HG02571 (cell line): Measurements from ENCODE around the gene KLRC3.
A peak's percentile ranks its signal among the peaks of the same experiment; 100 is the strongest.
"Not testable (repeated sequence)": the region's sequence is repeated elsewhere in the genome, so short reads cannot be mapped to it uniquely, and the experiment has no call there.

Experiments used
- ATAC-seq: cut with Tn5 transposase; IDR thresholded peaks from one replicate; pipeline ENCODE4 v1.9.1; 2021; ENCODE audit warnings: mild to moderate bottlenecking, moderate library complexity; ENCODE audit not compliant: unreplicated experiment

Gene KLRC3

GRCh38 chr12:10369557-10370415 is 50.6 kb downstream of the KLRC3 start:
- no peak for ATAC-seq

GRCh38 chr12:10368206-10369171 is 51.9 kb downstream of the KLRC3 start:
- ATAC-seq, result no peak

GRCh38 chr12:10367714-10368113 is 52.7 kb downstream of the KLRC3 start:
- ATAC-seq, result not testable (repeated sequence)

- no peak for ATAC-seq
Observed at GRCh38 chr12:10366875-10367274, 53.5 kb downstream of the KLRC3 start.

- ATAC-seq, result no peak
Observed at GRCh38 chr12:10365696-10366405, 54.5 kb downstream of the KLRC3 start.

GRCh38 chr12:10364815-10365622 is 55.4 kb downstream of the KLRC3 start:
- peak; percentile 50 for ATAC-seq

- peak; percentile 78 for ATAC-seq
Observed at GRCh38 chr12:10363914-10364814, 56.2 kb downstream of the KLRC3 start.

GRCh38 chr12:10363658-10363913 is 56.8 kb downstream of the KLRC3 start:
- ATAC-seq, result no peak

- ATAC-seq, result no peak
Observed at GRCh38 chr12:10362828-10363657, 57.4 kb downstream of the KLRC3 start.

GRCh38 chr12:10362325-10362724 is 58.1 kb downstream of the KLRC3 start:
- ATAC-seq, result no peak
